HEK293 (cell line): ENCODE data around the gene JCAD.

ENCODE experiments used
- CTCF ChIA-PET: fragments of 350-600 bp; formaldehyde crosslinking; extraction: SDS; loops from one replicate; lab custom pipeline; 2021; ENCODE audit warnings: antibody characterized with exemption; lab: Yijun Ruan, JAX
- POLR2A ChIA-PET: fragments of 300-600 bp; formaldehyde crosslinking; extraction: SDS; loops from one replicate; lab custom pipeline; 2020; ENCODE audit warnings: antibody characterized with exemption, inconsistent platforms; lab: Yijun Ruan, JAX
- H3K27ac ChIP-seq: fragments of 200-500 bp; sonication (Bioruptor generic); 2 replicates; pipeline ENCODE4 v1.5.1; 2014; ENCODE audit warnings: low read depth, low read length, control low read depth, inconsistent platforms; ENCODE audit errors: extremely low read depth
- H3K36me3 ChIP-seq, 2 experiments: fragments of 200-500 bp in 1 of 2; sonication (Bioruptor generic) in 1 of 2; 1 replicate in 1 of 2; 2 replicates in 1 of 2; pipeline ENCODE4 v1.5.1; 2014 to 2017; ENCODE audit warnings: inconsistent platforms in 2 of 2, low read length in 2 of 2; ENCODE audit not compliant: control insufficient read depth in 2 of 2, insufficient read depth in 1 of 2
- H3K4me1 ChIP-seq: fragments of 200-500 bp; sonication (Bioruptor generic); 2 replicates; pipeline ENCODE4 v1.5.1; 2014; ENCODE audit warnings: mild to moderate bottlenecking, low read length, inconsistent platforms; ENCODE audit not compliant: control insufficient read depth, insufficient read depth
- H3K4me3 ChIP-seq: 2 replicates; pipeline ENCODE4 v1.5.1; 2011; ENCODE audit warnings: low read depth, mild to moderate bottlenecking, control low read depth, low read length, moderate library complexity
- H3K9me3 ChIP-seq: fragments of 200-500 bp; sonication (Bioruptor generic); 2 replicates; pipeline ENCODE4 v1.5.1; 2014; ENCODE audit warnings: low read depth, low read length, inconsistent platforms; ENCODE audit not compliant: control insufficient read depth, insufficient read depth
- RBAK ChIP-seq: fragments of 450-650 bp; formaldehyde crosslinking; IDR thresholded peaks from 2 replicates; pipeline ENCODE4 v1.5.1; 2016; ENCODE audit warnings: missing biosample characterization, missing genetic modification characterization
- SETDB1 ChIP-seq: IDR thresholded peaks from one replicate; pipeline ENCODE4 v1.6.1; 2017; ENCODE audit warnings: mild to moderate bottlenecking, low read length, moderate library complexity, mixed read lengths; ENCODE audit not compliant: insufficient read length
- ZBTB7A ChIP-seq: fragments of 450-650 bp; formaldehyde crosslinking; IDR thresholded peaks from 2 replicates; pipeline ENCODE4 v1.5.1; 2016; ENCODE audit warnings: low read depth, missing biosample characterization, missing genetic modification characterization
- ZEB2 ChIP-seq: fragments of 450-650 bp; formaldehyde crosslinking; IDR thresholded peaks from 2 replicates; pipeline ENCODE4 v1.5.1; 2016; ENCODE audit warnings: missing biosample characterization, missing genetic modification characterization
- ZNF155 ChIP-seq: fragments of 450-650 bp; formaldehyde crosslinking; IDR thresholded peaks from 2 replicates; pipeline ENCODE4 v1.5.1; 2016; ENCODE audit warnings: missing biosample characterization, missing genetic modification characterization
- ZNF174 ChIP-seq: fragments of 450-650 bp; formaldehyde crosslinking; IDR thresholded peaks from 2 replicates; pipeline ENCODE4 v1.5.0; 2017; ENCODE audit warnings: missing biosample characterization, mild to moderate bottlenecking, missing genetic modification characterization
- ZNF391 ChIP-seq: fragments of 450-650 bp; formaldehyde crosslinking; IDR thresholded peaks from 2 replicates; pipeline ENCODE4 v1.5.1; 2016; ENCODE audit warnings: low read depth, missing biosample characterization, missing genetic modification characterization, borderline replicate concordance
- ZNF404 ChIP-seq: fragments of 450-650 bp; formaldehyde crosslinking; IDR thresholded peaks from 2 replicates; pipeline ENCODE4 v1.5.1; 2017; ENCODE audit warnings: missing biosample characterization, missing genetic modification characterization
- ZNF501 ChIP-seq: fragments of 450-650 bp; formaldehyde crosslinking; IDR thresholded peaks from 2 replicates; pipeline ENCODE4 v1.5.1; 2016; ENCODE audit warnings: missing biosample characterization, missing genetic modification characterization
- ZNF510 ChIP-seq: fragments of 450-650 bp; formaldehyde crosslinking; IDR thresholded peaks from 2 replicates; pipeline ENCODE4 v1.5.1; 2018; ENCODE audit warnings: mild to moderate bottlenecking, missing genetic modification characterization, missing biosample characterization; ENCODE audit not compliant: insufficient replicate concordance
- ZNF530 ChIP-seq: fragments of 450-650 bp; formaldehyde crosslinking; IDR thresholded peaks from 2 replicates; pipeline ENCODE4 v1.5.1; 2016; ENCODE audit warnings: low read depth, missing biosample characterization, missing genetic modification characterization
- ZNF561 ChIP-seq: fragments of 450-650 bp; IDR thresholded peaks from 2 replicates; pipeline ENCODE4 v1.5.1; 2018; ENCODE audit warnings: missing biosample characterization, missing genetic modification characterization, borderline replicate concordance
- ZNF621 ChIP-seq: fragments of 450-650 bp; formaldehyde crosslinking; IDR thresholded peaks from 2 replicates; pipeline ENCODE4 v1.5.1; 2017; ENCODE audit warnings: missing biosample characterization, missing genetic modification characterization
- ZNF626 ChIP-seq: fragments of 450-650 bp; sonication (Bioruptor Pico); formaldehyde crosslinking; IDR thresholded peaks from 2 replicates; pipeline ENCODE4 v1.5.1; 2018; ENCODE audit warnings: missing biosample characterization, missing genetic modification characterization, inconsistent platforms
- ZNF660 ChIP-seq: fragments of 450-650 bp; IDR thresholded peaks from 2 replicates; pipeline ENCODE4 v1.5.1; 2018; ENCODE audit warnings: missing biosample characterization, mild to moderate bottlenecking, missing genetic modification characterization
- ZNF843 ChIP-seq: fragments of 450-650 bp; formaldehyde crosslinking; IDR thresholded peaks from 2 replicates; pipeline ENCODE4 v1.5.1; 2016; ENCODE audit warnings: missing biosample characterization, missing genetic modification characterization
- TF ChIP-seq, protein P1 (sequence below): fragments of 450-650 bp; formaldehyde crosslinking; IDR thresholded peaks from 2 replicates; pipeline ENCODE4 v1.5.1; 2017; ENCODE audit warnings: missing biosample characterization, missing genetic modification characterization
- TF ChIP-seq, protein P2 (sequence below): sonication (generic); formaldehyde crosslinking; IDR thresholded peaks from 2 replicates; pipeline ENCODE4 v1.8.1; 2022; ENCODE audit warnings: mild to moderate bottlenecking, moderate library complexity, missing genetic modification reagents
- TF ChIP-seq, protein P3 (sequence below): fragments of 450-650 bp; formaldehyde crosslinking; IDR thresholded peaks from 2 replicates; pipeline ENCODE4 v1.5.1; 2016; ENCODE audit warnings: missing biosample characterization, missing genetic modification characterization
- TF ChIP-seq, protein P4 (sequence below): fragments of 450-650 bp; formaldehyde crosslinking; IDR thresholded peaks from 2 replicates; pipeline ENCODE4 v1.5.1; 2017; ENCODE audit warnings: missing biosample characterization, missing genetic modification characterization
- TF ChIP-seq, protein P5 (sequence below): fragments of 450-650 bp; formaldehyde crosslinking; conservative IDR thresholded peaks from 2 replicates; pipeline ENCODE4 v1.5.1; 2016; ENCODE audit warnings: low read depth, missing biosample characterization, missing genetic modification characterization

JCAD gene

DNA sequence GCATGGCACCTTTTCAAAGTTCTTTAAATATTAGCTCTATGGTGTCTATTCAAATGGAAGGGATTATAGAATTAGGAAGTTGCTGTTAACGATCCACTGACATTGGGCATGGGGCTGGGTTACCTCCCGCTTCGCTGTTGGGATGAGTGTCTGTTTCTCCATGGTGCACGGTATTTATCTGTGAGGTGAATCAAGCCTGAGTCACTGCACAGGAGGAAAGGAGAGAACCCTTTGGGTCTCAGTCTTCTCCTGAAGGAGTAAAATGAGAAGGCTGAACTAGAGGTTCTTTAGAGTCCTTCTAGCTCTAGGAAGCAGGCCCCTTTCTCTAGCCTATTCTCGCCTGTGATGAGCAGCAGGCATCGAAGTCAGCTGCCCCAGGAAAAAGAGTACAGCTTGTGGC is 7.3 kb downstream of the JCAD start:
- peaks cover 17% of the 10 kb centered on the region for H3K4me1 ChIP-seq
- TF ChIP-seq ZNF660 (tag by site-specific recombination) (peak; percentile 76), ZNF155 (no peak)
- TF ChIP-seq, all 188 proteins: peak for 1
- no peak overlapping the region for H3K27ac ChIP-seq
- ChIA-PET CTCF (interaction anchor here (0.7 kb wide), 1 partner anchor 52 kb away, joined by 3 read pairs; no protein-coding TSS in a partner anchor), POLR2A (no interaction called here)
- H3K4me3 ChIP-seq = no peak overlapping the region
- no peaks in the 10 kb centered on the region for H3K9me3 ChIP-seq
- H3K36me3 ChIP-seq = peaks cover 0 to 11% of the 10 kb centered on the region in 2 experiments; a peak in 2 of 3 replicates

DNA sequence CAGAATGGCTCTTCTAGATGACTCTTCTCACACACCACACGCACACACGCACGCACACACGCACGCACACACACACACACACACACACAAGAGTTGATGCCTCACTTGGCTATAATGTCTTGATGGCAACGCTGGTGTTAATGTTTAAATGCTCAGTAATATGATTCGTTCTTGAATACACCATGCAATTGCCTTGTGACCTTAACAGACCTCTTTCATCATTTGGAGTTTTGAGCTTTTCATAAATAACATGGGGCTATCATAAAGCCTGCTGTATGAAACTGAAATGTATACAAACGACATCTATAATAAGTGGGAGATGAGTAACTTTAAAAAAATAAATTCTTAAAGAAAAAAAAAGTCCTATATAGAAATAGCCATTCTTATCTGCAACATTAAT is 8.2 kb downstream of the JCAD start:
- ChIA-PET POLR2A (no interaction called here), CTCF (no interaction called here)
- H3K36me3 ChIP-seq = peaks cover 0 to 18% of the 10 kb centered on the region in 2 experiments; a peak in 2 of 3 replicates
- no peak overlapping the region for H3K27ac ChIP-seq
- peaks cover 8% of the 10 kb centered on the region for H3K4me1 ChIP-seq
- no peaks in the 10 kb centered on the region for H3K9me3 ChIP-seq
- TF ChIP-seq ZNF530 (tag by site-specific recombination) (no peak), ZNF626 (no peak), ZNF561 (tag by site-specific recombination) (no peak), ZNF391 (tag by site-specific recombination) (no peak)
- TF ChIP-seq, protein P1, sequence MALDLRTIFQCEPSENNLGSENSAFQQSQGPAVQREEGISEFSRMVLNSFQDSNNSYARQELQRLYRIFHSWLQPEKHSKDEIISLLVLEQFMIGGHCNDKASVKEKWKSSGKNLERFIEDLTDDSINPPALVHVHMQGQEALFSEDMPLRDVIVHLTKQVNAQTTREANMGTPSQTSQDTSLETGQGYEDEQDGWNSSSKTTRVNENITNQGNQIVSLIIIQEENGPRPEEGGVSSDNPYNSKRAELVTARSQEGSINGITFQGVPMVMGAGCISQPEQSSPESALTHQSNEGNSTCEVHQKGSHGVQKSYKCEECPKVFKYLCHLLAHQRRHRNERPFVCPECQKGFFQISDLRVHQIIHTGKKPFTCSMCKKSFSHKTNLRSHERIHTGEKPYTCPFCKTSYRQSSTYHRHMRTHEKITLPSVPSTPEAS (tag by site-specific recombination) = peak; percentile 73
- H3K4me3 ChIP-seq = no peak overlapping the region

DNA sequence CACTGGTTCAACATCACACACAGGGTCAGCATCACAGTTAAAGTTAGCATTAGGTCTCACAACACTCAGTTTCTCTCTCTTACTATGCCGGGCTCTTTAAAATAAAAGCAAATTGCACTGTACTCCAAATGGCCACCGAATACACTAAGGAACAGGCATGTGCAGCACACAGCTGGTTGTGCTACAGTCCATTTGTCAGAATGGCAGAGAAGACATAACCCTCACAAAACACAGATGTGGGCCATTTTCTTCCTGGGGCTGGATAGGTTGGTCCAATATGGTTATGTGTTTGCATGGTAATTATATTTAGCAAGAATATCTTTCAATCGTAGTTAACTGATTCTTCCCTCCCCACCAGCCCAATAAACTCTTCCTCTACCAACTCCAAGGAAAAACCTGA is 9.0 kb downstream of the JCAD start:
- Histone ChIP-seq H3K4me3 (no peak overlapping the region), H3K27ac (no peak overlapping the region), H3K9me3 (no peaks in the 10 kb centered on the region), H3K36me3 (peaks cover 1 to 26% of the 10 kb centered on the region in 2 experiments), H3K4me1 (peaks cover under 1% of the 10 kb centered on the region)
- CTCF ChIA-PET = no interaction called here
- POLR2A ChIA-PET = no interaction called here
- TF ChIP-seq, protein P2, sequence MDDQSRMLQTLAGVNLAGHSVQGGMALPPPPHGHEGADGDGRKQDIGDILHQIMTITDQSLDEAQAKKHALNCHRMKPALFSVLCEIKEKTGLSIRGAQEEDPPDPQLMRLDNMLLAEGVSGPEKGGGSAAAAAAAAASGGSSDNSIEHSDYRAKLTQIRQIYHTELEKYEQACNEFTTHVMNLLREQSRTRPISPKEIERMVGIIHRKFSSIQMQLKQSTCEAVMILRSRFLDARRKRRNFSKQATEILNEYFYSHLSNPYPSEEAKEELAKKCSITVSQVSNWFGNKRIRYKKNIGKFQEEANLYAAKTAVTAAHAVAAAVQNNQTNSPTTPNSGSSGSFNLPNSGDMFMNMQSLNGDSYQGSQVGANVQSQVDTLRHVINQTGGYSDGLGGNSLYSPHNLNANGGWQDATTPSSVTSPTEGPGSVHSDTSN (CRISPR knock-in tag) = no peak
- TF ChIP-seq ZNF510 (tag by site-specific recombination) (no peak), ZNF155 (no peak), ZBTB7A (tag by site-specific recombination) (no peak), RBAK (tag by site-specific recombination) (no peak), ZNF621 (tag by site-specific recombination) (no peak), ZEB2 (tag by site-specific recombination) (no peak), ZNF501 (tag by site-specific recombination) (no peak), ZNF843 (tag by site-specific recombination) (no peak), ZNF404 (tag by site-specific recombination) (no peak), SETDB1 (no peak), ZNF174 (tag by site-specific recombination) (no peak)
- TF ChIP-seq, protein P3, sequence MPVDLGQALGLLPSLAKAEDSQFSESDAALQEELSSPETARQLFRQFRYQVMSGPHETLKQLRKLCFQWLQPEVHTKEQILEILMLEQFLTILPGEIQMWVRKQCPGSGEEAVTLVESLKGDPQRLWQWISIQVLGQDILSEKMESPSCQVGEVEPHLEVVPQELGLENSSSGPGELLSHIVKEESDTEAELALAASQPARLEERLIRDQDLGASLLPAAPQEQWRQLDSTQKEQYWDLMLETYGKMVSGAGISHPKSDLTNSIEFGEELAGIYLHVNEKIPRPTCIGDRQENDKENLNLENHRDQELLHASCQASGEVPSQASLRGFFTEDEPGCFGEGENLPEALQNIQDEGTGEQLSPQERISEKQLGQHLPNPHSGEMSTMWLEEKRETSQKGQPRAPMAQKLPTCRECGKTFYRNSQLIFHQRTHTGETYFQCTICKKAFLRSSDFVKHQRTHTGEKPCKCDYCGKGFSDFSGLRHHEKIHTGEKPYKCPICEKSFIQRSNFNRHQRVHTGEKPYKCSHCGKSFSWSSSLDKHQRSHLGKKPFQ = no peak
- TF ChIP-seq, protein P4, sequence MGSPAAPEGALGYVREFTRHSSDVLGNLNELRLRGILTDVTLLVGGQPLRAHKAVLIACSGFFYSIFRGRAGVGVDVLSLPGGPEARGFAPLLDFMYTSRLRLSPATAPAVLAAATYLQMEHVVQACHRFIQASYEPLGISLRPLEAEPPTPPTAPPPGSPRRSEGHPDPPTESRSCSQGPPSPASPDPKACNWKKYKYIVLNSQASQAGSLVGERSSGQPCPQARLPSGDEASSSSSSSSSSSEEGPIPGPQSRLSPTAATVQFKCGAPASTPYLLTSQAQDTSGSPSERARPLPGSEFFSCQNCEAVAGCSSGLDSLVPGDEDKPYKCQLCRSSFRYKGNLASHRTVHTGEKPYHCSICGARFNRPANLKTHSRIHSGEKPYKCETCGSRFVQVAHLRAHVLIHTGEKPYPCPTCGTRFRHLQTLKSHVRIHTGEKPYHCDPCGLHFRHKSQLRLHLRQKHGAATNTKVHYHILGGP (tag by site-specific recombination) = no peak
- TF ChIP-seq, protein P5, sequence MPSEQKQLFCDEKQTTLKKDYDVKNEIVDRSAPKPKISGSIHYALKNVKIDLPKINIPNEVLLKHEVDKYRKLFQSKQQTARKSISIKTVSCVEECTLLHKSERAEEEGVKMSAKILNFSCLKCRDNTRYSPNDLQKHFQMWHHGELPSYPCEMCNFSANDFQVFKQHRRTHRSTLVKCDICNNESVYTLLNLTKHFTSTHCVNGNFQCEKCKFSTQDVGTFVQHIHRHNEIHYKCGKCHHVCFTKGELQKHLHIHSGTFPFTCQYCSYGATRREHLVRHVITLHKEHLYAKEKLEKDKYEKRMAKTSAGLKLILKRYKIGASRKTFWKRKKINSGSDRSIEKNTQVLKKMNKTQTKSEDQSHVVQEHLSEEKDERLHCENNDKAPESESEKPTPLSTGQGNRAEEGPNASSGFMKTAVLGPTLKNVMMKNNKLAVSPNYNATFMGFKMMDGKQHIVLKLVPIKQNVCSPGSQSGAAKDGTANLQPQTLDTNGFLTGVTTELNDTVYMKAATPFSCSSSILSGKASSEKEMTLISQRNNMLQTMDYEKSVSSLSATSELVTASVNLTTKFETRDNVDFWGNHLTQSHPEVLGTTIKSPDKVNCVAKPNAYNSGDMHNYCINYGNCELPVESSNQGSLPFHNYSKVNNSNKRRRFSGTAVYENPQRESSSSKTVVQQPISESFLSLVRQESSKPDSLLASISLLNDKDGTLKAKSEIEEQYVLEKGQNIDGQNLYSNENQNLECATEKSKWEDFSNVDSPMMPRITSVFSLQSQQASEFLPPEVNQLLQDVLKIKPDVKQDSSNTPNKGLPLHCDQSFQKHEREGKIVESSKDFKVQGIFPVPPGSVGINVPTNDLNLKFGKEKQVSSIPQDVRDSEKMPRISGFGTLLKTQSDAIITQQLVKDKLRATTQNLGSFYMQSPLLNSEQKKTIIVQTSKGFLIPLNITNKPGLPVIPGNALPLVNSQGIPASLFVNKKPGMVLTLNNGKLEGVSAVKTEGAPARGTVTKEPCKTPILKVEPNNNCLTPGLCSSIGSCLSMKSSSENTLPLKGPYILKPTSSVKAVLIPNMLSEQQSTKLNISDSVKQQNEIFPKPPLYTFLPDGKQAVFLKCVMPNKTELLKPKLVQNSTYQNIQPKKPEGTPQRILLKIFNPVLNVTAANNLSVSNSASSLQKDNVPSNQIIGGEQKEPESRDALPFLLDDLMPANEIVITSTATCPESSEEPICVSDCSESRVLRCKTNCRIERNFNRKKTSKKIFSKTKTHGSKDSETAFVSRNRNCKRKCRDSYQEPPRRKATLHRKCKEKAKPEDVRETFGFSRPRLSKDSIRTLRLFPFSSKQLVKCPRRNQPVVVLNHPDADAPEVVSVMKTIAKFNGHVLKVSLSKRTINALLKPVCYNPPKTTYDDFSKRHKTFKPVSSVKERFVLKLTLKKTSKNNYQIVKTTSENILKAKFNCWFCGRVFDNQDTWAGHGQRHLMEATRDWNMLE (tag by site-specific recombination) = no peak
